GM12874 (cell line): ENCODE measurements around the gene WWOX.
A peak's percentile ranks its signal among the peaks of the same experiment; 100 is the strongest.

ENCODE experiments used
- TF ChIP-seq, protein P1 (sequence below): IDR thresholded peaks from 2 replicates; pipeline ENCODE4 v1.5.1; 2011; ENCODE audit warnings: low read depth, mild to moderate bottlenecking, control low read depth, low read length, moderate library complexity; ENCODE audit not compliant: insufficient read depth

WWOX gene

DNA sequence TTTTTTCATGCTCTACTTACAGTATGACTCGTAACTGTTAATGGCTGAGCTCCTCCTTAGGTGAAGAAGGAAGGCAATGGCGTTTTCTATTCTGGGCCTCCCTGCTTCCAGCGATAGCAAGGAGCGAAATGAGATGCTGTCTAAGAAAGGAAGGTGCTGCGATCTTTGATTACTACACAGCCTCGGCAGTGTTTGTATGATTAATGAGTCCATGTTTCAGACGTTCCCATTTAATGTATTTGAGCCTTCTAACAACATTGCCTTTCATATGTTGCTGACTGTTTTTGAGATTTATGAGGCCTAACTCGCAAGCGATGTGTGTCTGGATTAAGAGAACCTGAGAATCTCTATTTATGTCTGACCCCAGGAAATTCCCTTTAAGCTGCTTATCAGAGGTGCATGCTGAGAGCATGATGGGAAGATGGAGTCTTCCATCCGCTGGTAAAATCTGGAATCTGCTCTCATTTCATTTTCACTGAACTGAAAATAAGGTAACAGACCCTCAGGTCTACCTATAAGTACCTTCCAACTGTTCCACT, 403.4 kb downstream of the WWOX start:
- TF ChIP-seq, protein P1, sequence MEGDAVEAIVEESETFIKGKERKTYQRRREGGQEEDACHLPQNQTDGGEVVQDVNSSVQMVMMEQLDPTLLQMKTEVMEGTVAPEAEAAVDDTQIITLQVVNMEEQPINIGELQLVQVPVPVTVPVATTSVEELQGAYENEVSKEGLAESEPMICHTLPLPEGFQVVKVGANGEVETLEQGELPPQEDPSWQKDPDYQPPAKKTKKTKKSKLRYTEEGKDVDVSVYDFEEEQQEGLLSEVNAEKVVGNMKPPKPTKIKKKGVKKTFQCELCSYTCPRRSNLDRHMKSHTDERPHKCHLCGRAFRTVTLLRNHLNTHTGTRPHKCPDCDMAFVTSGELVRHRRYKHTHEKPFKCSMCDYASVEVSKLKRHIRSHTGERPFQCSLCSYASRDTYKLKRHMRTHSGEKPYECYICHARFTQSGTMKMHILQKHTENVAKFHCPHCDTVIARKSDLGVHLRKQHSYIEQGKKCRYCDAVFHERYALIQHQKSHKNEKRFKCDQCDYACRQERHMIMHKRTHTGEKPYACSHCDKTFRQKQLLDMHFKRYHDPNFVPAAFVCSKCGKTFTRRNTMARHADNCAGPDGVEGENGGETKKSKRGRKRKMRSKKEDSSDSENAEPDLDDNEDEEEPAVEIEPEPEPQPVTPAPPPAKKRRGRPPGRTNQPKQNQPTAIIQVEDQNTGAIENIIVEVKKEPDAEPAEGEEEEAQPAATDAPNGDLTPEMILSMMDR = no peak

DNA sequence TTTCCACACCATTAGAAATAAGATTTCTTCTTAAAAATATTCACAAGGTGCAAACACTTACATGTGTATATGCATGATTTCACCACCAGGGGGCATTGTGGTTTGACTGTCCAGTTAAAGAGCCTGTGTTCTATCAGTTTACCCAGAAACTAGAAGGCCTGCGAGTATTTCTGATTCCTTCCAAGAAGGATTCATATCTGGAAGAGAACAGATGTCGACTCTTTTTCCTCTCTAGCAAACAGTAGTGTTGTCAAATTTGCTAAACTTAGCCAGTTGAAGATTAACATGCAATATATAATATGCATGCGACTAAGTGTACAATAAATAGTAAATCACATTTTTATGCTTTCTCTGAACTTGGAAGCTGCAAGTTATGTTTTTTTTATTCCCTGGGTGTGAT, 404.1 kb downstream of the WWOX start:
- TF ChIP-seq, protein P1 = peak; percentile 38; the same call in 1 of the 2 replicates

DNA sequence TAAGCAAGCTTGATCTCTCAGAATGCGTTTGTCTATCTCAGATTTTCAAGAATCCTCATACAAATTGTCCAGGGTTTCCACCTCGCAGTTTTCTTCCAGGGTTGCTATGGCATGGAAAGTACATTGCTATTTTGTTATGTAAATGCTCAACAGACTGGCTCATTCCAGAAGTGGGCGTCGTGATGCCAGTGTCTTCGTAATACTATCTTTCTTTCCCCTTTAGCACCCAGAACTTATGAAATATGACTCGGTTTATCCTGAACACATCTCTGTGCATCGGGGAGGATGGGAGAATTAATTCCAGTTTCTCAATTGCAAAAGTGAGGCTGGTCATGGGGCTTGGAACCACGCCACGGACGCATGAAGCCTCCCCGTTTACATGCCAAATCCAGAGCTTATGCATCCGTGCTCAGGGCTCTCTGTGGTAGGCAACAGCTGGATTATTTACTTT, 405.0 kb downstream of the WWOX start:
- TF ChIP-seq, protein P1 = no peak

DNA sequence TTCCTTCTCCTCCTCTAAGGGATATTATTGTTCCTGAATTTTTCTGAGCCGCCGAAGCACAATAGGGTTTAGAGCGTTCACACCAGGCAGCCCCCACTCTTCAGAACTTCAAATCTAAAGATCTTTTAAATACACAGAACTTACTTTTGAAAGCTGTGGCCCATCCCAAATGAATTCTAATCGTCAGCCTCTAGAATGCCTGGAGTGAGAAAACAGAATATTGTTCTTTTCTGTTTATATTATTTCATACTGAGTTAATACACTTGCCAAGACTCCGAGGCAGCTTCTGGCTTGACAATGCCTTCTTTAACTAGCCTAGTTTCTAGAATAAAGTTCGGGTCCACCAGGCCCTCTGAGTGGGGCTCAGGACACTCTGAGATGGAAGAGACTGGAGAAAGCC, 405.6 kb downstream of the WWOX start:
- TF ChIP-seq, protein P1 = no peak

DNA sequence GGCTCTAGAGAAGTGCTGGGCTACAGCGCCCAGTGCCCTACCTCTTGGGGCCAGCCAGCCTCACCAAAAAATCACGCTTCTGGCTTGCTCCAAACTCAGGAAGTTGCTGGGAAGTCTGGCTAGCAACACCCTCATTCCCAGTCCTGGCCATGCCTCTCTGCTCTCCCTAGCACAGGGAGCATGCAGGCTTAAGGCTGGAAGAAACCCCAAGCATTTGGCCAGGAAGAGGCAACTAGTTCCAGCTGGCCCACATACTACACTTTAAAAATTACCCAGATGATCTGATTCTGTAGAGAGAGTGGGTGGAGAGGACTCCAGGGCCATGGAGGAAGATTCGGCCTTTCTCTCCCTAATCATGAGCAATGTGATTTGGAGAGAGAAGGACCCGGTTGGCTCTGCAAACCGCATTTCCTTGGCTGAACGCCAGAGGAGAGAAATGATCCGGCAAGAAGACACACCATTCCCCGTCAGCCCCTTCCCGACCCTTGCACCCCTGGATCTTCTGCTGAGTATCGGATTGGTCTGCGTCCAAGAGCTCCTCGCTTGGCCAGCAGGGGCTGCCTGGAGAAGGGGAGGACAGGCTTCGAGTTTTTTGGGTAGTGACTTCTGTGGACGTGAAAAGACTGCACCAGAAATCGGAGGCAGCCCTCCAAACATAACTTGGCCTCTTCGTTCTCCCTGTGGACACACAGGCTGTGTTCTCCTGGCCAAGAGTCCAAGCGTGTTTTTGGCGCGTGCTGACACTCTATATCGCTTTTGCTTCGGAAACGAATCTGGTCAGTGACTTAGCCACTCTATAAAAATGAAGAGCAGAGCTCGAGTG, 406.3 kb downstream of the WWOX start:
- TF ChIP-seq, protein P1 = no peak

DNA sequence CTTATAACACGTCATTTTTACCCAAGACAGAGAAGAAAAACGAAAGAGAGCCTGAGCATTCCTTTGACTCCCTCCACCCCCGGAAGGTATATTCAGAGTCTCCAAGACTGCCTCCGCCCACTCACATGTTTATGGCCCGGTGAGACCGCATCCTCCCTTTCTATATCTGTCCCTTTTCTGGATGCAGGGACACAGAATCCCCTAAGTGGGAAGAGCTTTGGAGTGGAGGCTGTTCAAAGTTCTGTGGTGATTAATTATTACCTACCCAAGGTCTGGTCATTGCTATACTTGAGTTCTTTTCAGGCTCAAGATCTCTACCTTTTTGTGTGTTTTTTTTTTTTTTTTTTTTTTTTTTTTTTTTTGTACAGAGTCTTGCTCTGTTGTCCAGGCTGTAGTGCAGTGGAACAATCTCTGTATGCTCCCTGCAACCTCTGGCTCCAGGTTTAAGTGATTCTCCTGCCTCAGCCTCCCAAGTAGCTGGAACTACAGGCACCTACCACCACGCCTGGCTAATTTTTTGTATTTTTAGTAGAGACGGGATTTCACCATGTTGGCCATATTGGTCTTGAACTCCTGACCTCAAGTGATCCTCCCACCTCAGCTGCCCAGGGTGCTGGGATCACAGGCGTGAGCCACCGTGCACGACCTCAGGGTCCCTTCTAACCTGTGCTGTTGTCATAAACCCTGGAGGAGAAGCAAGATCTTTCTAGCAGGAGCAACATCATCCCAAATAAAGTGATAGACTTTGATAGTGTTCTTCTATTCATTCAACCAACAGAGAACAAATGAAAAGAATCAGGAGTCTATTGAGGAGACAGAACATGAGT, 407.1 kb downstream of the WWOX start:
- TF ChIP-seq, protein P1 = no peak

DNA sequence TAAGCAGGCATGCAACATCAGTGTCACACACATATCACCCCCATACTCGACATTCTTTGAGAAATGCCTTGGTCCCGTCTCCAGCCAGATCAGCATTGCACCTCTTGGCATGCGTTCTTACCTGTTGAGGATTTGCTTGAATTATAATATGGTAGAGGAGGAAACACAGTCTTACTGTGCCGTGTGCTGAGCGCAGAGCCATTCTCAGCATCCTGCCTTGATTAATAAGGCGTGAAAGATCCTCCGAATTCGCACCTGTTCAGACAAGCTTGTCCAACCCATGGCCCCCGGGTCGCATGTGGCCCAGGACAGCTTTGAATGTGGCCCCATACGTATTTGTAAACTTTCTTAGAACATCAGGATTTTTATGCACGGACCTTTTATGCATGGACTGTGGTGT, 408.1 kb downstream of the WWOX start:
- TF ChIP-seq, protein P1 = no peak
